Stimulated activated CD4-positive, alpha-beta T cell treated with anti-CD3 and anti-CD28 coated beads, Interleukin-2, amount 100 ng/mL, for 24 hours (primary cell): ENCODE results near the gene BSCL2.
"Not testable (repeated sequence)": the region's sequence is repeated elsewhere in the genome, so short reads cannot be mapped to it uniquely, and the experiment has no call there.

Experiments used
- DNase-seq, 2 donors: peaks; one replicate each; pipeline ENCODE4 v3.0.0-alpha.2; 2020

Gene BSCL2

GRCh38 chr11:62707277-62707861 lies at the start of gene BSCL2, which contains the start of gene GNG3:
Gene BSCL2, minus strand, starts transcription at chr11:62707424. Its CDS starts 229 bp downstream, at chr11:62707195.
Gene GNG3, plus strand, starts transcription at chr11:62707676. Its CDS starts 620 bp downstream, at chr11:62708296.
- DNase-seq, result peak in 1 of 2 donors; percentile 14

GRCh38 chr11:62755086-62755615 lies 47.9 kb upstream of the BSCL2 start:
- DNase-seq, result no peak

- DNase-seq, result peak; percentile 95 to 97
Measured at GRCh38 chr11:62753736-62754603, 46.7 kb upstream of the BSCL2 start, which contains the start of gene ZBTB3. Gene ZBTB3, minus strand, starts transcription at chr11:62754160. Its CDS starts 496 bp downstream, at chr11:62753664.

- DNase-seq, result no peak
Measured at GRCh38 chr11:62752994-62753735, 45.9 kb upstream of the BSCL2 start.

GRCh38 chr11:62752177-62752785 lies 45.1 kb upstream of the BSCL2 start:
- no peak for DNase-seq

- not testable (repeated sequence) for DNase-seq
Measured at GRCh38 chr11:62749931-62750330, 42.7 kb upstream of the BSCL2 start.

GRCh38 chr11:62747475-62748160 lies 40.4 kb upstream of the BSCL2 start:
- no peak for DNase-seq

- DNase-seq, result no peak
Measured at GRCh38 chr11:62737196-62737595, 30.0 kb upstream of the BSCL2 start.

GRCh38 chr11:62732830-62733229 lies 25.6 kb upstream of the BSCL2 start:
- no peak for DNase-seq

GRCh38 chr11:62730076-62730475 lies 22.9 kb upstream of the BSCL2 start:
- DNase-seq, result not testable (repeated sequence)

GRCh38 chr11:62728171-62728988 lies 21.2 kb upstream of the BSCL2 start, which contains the start of gene TTC9C:
Gene TTC9C, plus strand, starts transcription at chr11:62728486. Its CDS starts 363 bp downstream, at chr11:62728849.
- DNase-seq, result peak; percentile 86 to 89

GRCh38 chr11:62727872-62728170 lies 20.6 kb upstream of the BSCL2 start:
- DNase-seq, result peak; percentile 76 to 81

- peak; percentile 98 for DNase-seq
Measured at GRCh38 chr11:62727165-62727871, 20.1 kb upstream of the BSCL2 start, which contains the start of gene HNRNPUL2. Gene HNRNPUL2, minus strand, starts transcription at chr11:62727457. Its CDS starts 301 bp downstream, at chr11:62727156.

- DNase-seq, result no peak
Measured at GRCh38 chr11:62726915-62727164, 19.6 kb upstream of the BSCL2 start.

GRCh38 chr11:62726156-62726914 lies 19.1 kb upstream of the BSCL2 start:
- peak; percentile 37 to 42 for DNase-seq

- no peak for DNase-seq
Measured at GRCh38 chr11:62725646-62726045, 18.4 kb upstream of the BSCL2 start.

- no peak for DNase-seq
Measured at GRCh38 chr11:62724171-62724570, 16.9 kb upstream of the BSCL2 start.

- DNase-seq, result no peak
Measured at GRCh38 chr11:62721994-62722393, 14.8 kb upstream of the BSCL2 start.

- DNase-seq, result no peak
Measured at GRCh38 chr11:62719302-62719978, 12.2 kb upstream of the BSCL2 start.
